Activated CD4-positive, alpha-beta T cell treated with anti-CD3 and anti-CD28 coated beads for 48 hours (primary cell): ENCODE data around the gene WDR77.
A peak's percentile ranks its signal among the peaks of the same experiment; 100 is the strongest.

Experiments used
- DNase-seq: peaks from one replicate; pipeline ENCODE4 v3.0.0-alpha.2; 2020

Gene WDR77

GRCh38 chr1:111448918-111449702 lies at the start of gene WDR77, which contains the start of gene ATP5PB:
Gene WDR77, minus strand, starts transcription at chr1:111449256. Its CDS starts 87 bp downstream, at chr1:111449169.
Gene ATP5PB, plus strand, starts transcription at chr1:111449464. Its CDS starts 78 bp downstream, at chr1:111449542.
- peak; percentile 92 for DNase-seq

GRCh38 chr1:111497592-111497991 lies 48.5 kb upstream of the WDR77 start:
- DNase-seq: no peak

- DNase-seq: no peak
Observed at GRCh38 chr1:111496398-111496797, 47.3 kb upstream of the WDR77 start.

GRCh38 chr1:111491070-111491469 lies 42.0 kb upstream of the WDR77 start:
- no peak for DNase-seq

- no peak for DNase-seq
Observed at GRCh38 chr1:111490220-111490619, 41.2 kb upstream of the WDR77 start.

- no peak for DNase-seq
Observed at GRCh38 chr1:111489604-111490003, 40.5 kb upstream of the WDR77 start.

GRCh38 chr1:111488669-111489068 lies 39.6 kb upstream of the WDR77 start:
- no peak for DNase-seq

- DNase-seq: no peak
Observed at GRCh38 chr1:111487133-111487532, 38.1 kb upstream of the WDR77 start.

- no peak for DNase-seq
Observed at GRCh38 chr1:111486431-111486830, 37.4 kb upstream of the WDR77 start.

GRCh38 chr1:111484391-111485026 lies 35.5 kb upstream of the WDR77 start:
- DNase-seq: no peak

GRCh38 chr1:111483876-111484275 lies 34.8 kb upstream of the WDR77 start:
- no peak for DNase-seq

- no peak for DNase-seq
Observed at GRCh38 chr1:111483166-111483565, 34.1 kb upstream of the WDR77 start.

GRCh38 chr1:111481387-111482221 lies 32.5 kb upstream of the WDR77 start:
- DNase-seq: peak; percentile 76

- DNase-seq: no peak
Observed at GRCh38 chr1:111480674-111481073, 31.6 kb upstream of the WDR77 start.

- DNase-seq: peak; percentile 59
Observed at GRCh38 chr1:111476761-111477309, 27.8 kb upstream of the WDR77 start.

GRCh38 chr1:111476214-111476613 lies 27.2 kb upstream of the WDR77 start:
- DNase-seq: no peak

GRCh38 chr1:111475701-111476100 lies 26.6 kb upstream of the WDR77 start:
- peak; percentile 65 for DNase-seq

GRCh38 chr1:111474521-111474920 lies 25.5 kb upstream of the WDR77 start:
- DNase-seq: no peak

GRCh38 chr1:111474106-111474505 lies 25.1 kb upstream of the WDR77 start:
- DNase-seq: no peak

GRCh38 chr1:111471538-111471937 lies 22.5 kb upstream of the WDR77 start:
- no peak for DNase-seq

- peak; percentile 68 for DNase-seq
Observed at GRCh38 chr1:111471012-111471411, 22.0 kb upstream of the WDR77 start.

- DNase-seq: no peak
Observed at GRCh38 chr1:111470596-111470995, 21.5 kb upstream of the WDR77 start.

- no peak for DNase-seq
Observed at GRCh38 chr1:111469539-111469938, 20.5 kb upstream of the WDR77 start.
